Smooth muscle cell of bladder (primary cell): ENCODE results near the gene PPFIA2. TPM values are rescaled to one million over a fixed set of nuclear protein-coding genes. Genes with fewer than 3 reads are reported as not detected.

Experiments used
- total RNA-seq: library from RNA; depleted of rRNA; stranded (reverse); fragments of >200 nt; gene quantifications from 2 replicates; pipeline ENCODE4 v1.2.3, GENCODE V29; 2014

Gene PPFIA2
- 0.85 and 2.2 TPM in 2 replicates for total RNA-seq

GRCh38 chr12:81759190-81760051 lies at the start of gene PPFIA2:
Gene PPFIA2 (minus strand): TSS chr12:81759350.

